HepG2 (cell line): ENCODE measurements around the gene CNTD1. TPM values are rescaled to one million over a fixed set of nuclear protein-coding genes. Genes with fewer than 3 reads are reported as not detected.

Experiments
- ATF3 ChIP-seq: sonication (generic); formaldehyde crosslinking; IDR thresholded peaks from 2 replicates; pipeline ENCODE4 v1.4.0; 2020; ENCODE audit warnings: missing genetic modification reagents
- BCL6 ChIP-seq: IDR thresholded peaks from 2 replicates; pipeline ENCODE4 v1.6.1; 2016; ENCODE audit warnings: missing genetic modification reagents, missing compliant biosample characterization
- CSRNP1 ChIP-seq: sonication (generic); formaldehyde crosslinking; IDR thresholded peaks from 2 replicates; pipeline ENCODE4 v1.8.1; 2023; ENCODE audit warnings: mild to moderate bottlenecking, missing genetic modification reagents
- HHEX ChIP-seq: IDR thresholded peaks from 2 replicates; pipeline ENCODE4 v1.6.1; 2016; ENCODE audit warnings: control low read depth
- JUND ChIP-seq: sonication (generic); formaldehyde crosslinking; IDR thresholded peaks from 2 replicates; pipeline ENCODE4 v1.8.0; 2022; ENCODE audit warnings: mild to moderate bottlenecking, missing genetic modification reagents
- KAT8 ChIP-seq: IDR thresholded peaks from 2 replicates; pipeline ENCODE4 v1.6.1; 2016; ENCODE audit warnings: missing genetic modification reagents, missing compliant biosample characterization
- MBD4 ChIP-seq: IDR thresholded peaks from 2 replicates; pipeline ENCODE4 v1.6.1; 2012; ENCODE audit warnings: low read length, inconsistent platforms, borderline replicate concordance
- NFIC ChIP-seq: IDR thresholded peaks from 2 replicates; pipeline ENCODE4 v1.6.1; 2012; ENCODE audit warnings: mild to moderate bottlenecking, low read length, inconsistent platforms
- PAWR ChIP-seq: sonication (generic); formaldehyde crosslinking; IDR thresholded peaks from 2 replicates; pipeline ENCODE4 v1.4.0; 2020; ENCODE audit warnings: missing genetic modification reagents, mild to moderate bottlenecking, borderline replicate concordance
- SAP130 ChIP-seq: IDR thresholded peaks from 2 replicates; pipeline ENCODE4 v1.6.1; 2016; ENCODE audit warnings: low read depth
- ZBTB26 ChIP-seq: IDR thresholded peaks from 2 replicates; pipeline ENCODE4 v1.6.1; 2016; ENCODE audit warnings: missing compliant biosample characterization, missing genetic modification reagents, borderline replicate concordance
- ZBTB43 ChIP-seq: sonication (generic); formaldehyde crosslinking; conservative IDR thresholded peaks from 2 replicates; pipeline ENCODE4 v1.4.0; 2020; ENCODE audit warnings: missing genetic modification reagents
- ZNF264 ChIP-seq: sonication (generic); formaldehyde crosslinking; IDR thresholded peaks from 2 replicates; pipeline ENCODE4 v1.4.0; 2020; ENCODE audit warnings: missing genetic modification reagents
- ZNF292 ChIP-seq: sonication (generic); formaldehyde crosslinking; IDR thresholded peaks from 2 replicates; pipeline ENCODE4 v1.8.1; 2022; ENCODE audit warnings: mild to moderate bottlenecking, low read depth, missing genetic modification reagents, borderline replicate concordance
- ZNF501 ChIP-seq: sonication (generic); formaldehyde crosslinking; IDR thresholded peaks from 2 replicates; pipeline ENCODE4 v1.5.1; 2020; ENCODE audit warnings: mild to moderate bottlenecking, moderate library complexity, missing genetic modification reagents
- ZNF546 ChIP-seq: sonication (generic); formaldehyde crosslinking; conservative IDR thresholded peaks from 2 replicates; pipeline ENCODE4 v1.8.1; 2023; ENCODE audit warnings: mild to moderate bottlenecking, missing genetic modification reagents
- ZNF556 ChIP-seq: sonication (generic); formaldehyde crosslinking; IDR thresholded peaks from 2 replicates; pipeline ENCODE4 v1.4.0; 2020; ENCODE audit warnings: mild to moderate bottlenecking, missing genetic modification reagents, borderline replicate concordance
- ZNF816 ChIP-seq: sonication (generic); formaldehyde crosslinking; IDR thresholded peaks from 2 replicates; pipeline ENCODE4 v1.8.0; 2022; ENCODE audit warnings: missing genetic modification reagents, mild to moderate bottlenecking, borderline replicate concordance
- polyA plus RNA-seq, 8 experiments: library from polyadenylated mRNA; depleted of rRNA in 3 of 8; stranded (reverse) in 7 of 8; unstranded in 1 of 8; fragments of >200 nt; fragmentation: Illumina TruSeq in 4 of 8; extraction: Trizol in 4 of 8; gene quantifications; 2 replicates each; pipeline versions ENCODE4 v1.2.1 to v1.2.3, GENCODE V29; 2011 to 2016; ENCODE audit warnings: low read depth in 4 of 8, missing spikeins in 1 of 8, mixed read lengths in 1 of 8; ENCODE audit not compliant: insufficient read depth in 1 of 8
- total RNA-seq, 5 experiments: library from RNA; depleted of rRNA; stranded (reverse); fragments of >200 nt; fragmentation: Illumina TruSeq; extraction: Trizol; gene quantifications; 2 replicates each; pipeline ENCODE4 v1.2.3, GENCODE V29; 2016; ENCODE audit warnings: low read depth in 1 of 5
- TF ChIP-seq, protein P1 (sequence below): sonication (generic); IDR thresholded peaks from 2 replicates; pipeline ENCODE4 v1.6.1; 2016; ENCODE audit warnings: low read depth, borderline replicate concordance

CNTD1 gene
- total and polyA plus RNA-seq, 2 of the 13 experiments (the other 11 are each of a cell fraction or from before 2014, with no cell fraction given): 0.11 to 0.15 TPM

DNA sequence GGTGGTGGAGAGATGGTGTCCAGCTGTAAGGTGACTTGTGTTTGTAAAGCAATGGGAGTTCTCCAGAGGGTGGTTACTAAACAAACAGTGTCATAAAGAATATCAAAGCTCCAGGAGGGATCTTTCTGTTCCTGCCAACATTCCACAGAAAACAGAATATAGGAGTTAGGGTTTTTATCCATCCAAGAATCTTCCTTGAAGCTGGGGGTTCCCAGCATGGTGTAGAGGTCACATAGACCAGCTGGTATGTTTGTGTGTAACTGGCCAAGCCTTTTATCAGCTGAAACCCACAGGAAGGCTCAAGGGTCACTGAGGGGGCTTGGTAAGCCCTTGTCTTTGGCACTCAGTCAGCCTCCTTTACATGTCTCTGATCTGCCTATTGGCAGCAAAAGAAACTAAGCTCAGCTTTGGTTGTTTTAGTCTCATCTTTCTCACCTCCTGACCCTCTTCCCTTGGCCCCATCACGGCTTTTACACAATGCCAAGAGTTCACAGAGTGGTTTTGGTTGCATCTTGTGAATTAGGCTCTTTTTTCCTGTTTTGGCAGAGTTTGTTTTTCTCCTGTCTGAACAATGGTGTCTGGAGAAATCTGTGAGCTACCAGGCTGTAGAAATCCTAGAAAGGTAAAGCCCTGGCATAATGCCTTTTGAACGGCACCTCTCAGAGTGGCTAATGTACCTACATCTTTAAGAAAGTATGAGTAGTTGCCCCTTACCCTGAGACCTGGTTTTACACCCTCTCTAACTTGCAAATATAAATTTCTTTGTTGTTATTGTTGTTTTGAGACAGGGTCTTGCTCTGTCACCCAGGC lies 4.6 kb downstream of the CNTD1 start (continued):
- TF ChIP-seq, protein P1, sequence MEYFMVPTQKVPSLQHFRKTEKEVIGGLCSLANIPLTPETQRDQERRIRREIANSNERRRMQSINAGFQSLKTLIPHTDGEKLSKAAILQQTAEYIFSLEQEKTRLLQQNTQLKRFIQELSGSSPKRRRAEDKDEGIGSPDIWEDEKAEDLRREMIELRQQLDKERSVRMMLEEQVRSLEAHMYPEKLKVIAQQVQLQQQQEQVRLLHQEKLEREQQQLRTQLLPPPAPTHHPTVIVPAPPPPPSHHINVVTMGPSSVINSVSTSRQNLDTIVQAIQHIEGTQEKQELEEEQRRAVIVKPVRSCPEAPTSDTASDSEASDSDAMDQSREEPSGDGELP: peak; percentile 99
- 0 out of 2 replicates have a peak, but pooled peaks have one; percentile 21 for TF ChIP-seq ZBTB43
- no peak for TF ChIP-seq ZNF264 (CRISPR knock-in tag)
- no peak for TF ChIP-seq HHEX (CRISPR knock-in tag)
- TF ChIP-seq NFIC: peak; percentile 72; the same call in 1 of the 2 replicates
- TF ChIP-seq KAT8 (CRISPR knock-in tag): no peak
- peak; percentile 87 for TF ChIP-seq BCL6 (CRISPR knock-in tag)
- TF ChIP-seq ZNF546 (CRISPR knock-in tag): no peak
- no peak for TF ChIP-seq ZBTB26 (CRISPR knock-in tag)
- no peak for TF ChIP-seq PAWR (CRISPR knock-in tag)
- no peak for TF ChIP-seq ZNF556 (CRISPR knock-in tag)
- TF ChIP-seq JUND: no peak
- TF ChIP-seq ATF3: no peak
- TF ChIP-seq CSRNP1: no peak
- TF ChIP-seq SAP130: peak; percentile 66
- TF ChIP-seq MBD4: 0 out of 2 replicates have a peak, but pooled peaks have one; percentile 31
- 0 out of 2 replicates have a peak, but pooled peaks have one; percentile 61 for TF ChIP-seq ZNF292 (CRISPR knock-in tag)
- TF ChIP-seq ZNF816: no peak
- TF ChIP-seq ZNF501: 0 out of 2 replicates have a peak, but pooled peaks have one; percentile 29
